WI38 (cell line): ENCODE measurements around the gene ZNF227.

Experiments used
- H3K4me3 ChIP-seq: 2 replicates; pipeline ENCODE4 v1.5.1; 2011; ENCODE audit warnings: low read depth, mild to moderate bottlenecking, control low read depth, low read length
- TF ChIP-seq, protein P1 (sequence below): IDR thresholded peaks from 2 replicates; pipeline ENCODE4 v1.5.1; 2012; ENCODE audit warnings: low read depth, mild to moderate bottlenecking, control low read depth, low read length

Gene ZNF227

DNA sequence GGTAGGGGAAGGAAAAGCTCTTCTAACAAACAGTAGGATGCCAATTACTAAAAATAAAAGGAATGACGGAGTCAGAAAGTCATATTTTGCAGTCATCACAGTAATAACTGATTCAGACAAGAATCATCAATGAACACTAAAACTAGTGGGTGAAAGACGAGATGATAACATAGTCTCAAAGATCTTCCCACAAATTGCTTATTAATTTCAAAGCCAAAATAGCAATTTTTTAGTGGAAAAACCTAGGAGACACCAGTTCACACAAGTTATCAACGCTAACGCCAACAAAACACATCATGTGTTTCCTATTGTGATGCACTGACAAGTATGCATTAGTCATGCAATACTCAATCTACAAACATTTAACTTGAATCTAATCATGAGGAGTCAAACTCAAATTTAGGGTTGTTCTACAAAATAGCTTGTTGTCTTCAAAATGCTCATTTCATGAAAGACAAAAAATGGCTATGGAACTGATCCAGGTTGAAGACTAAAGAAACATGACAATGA, 65.9 kb downstream of the ZNF227 start:
- no peak overlapping the region for H3K4me3 ChIP-seq
- TF ChIP-seq, protein P1, sequence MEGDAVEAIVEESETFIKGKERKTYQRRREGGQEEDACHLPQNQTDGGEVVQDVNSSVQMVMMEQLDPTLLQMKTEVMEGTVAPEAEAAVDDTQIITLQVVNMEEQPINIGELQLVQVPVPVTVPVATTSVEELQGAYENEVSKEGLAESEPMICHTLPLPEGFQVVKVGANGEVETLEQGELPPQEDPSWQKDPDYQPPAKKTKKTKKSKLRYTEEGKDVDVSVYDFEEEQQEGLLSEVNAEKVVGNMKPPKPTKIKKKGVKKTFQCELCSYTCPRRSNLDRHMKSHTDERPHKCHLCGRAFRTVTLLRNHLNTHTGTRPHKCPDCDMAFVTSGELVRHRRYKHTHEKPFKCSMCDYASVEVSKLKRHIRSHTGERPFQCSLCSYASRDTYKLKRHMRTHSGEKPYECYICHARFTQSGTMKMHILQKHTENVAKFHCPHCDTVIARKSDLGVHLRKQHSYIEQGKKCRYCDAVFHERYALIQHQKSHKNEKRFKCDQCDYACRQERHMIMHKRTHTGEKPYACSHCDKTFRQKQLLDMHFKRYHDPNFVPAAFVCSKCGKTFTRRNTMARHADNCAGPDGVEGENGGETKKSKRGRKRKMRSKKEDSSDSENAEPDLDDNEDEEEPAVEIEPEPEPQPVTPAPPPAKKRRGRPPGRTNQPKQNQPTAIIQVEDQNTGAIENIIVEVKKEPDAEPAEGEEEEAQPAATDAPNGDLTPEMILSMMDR = no peak

DNA sequence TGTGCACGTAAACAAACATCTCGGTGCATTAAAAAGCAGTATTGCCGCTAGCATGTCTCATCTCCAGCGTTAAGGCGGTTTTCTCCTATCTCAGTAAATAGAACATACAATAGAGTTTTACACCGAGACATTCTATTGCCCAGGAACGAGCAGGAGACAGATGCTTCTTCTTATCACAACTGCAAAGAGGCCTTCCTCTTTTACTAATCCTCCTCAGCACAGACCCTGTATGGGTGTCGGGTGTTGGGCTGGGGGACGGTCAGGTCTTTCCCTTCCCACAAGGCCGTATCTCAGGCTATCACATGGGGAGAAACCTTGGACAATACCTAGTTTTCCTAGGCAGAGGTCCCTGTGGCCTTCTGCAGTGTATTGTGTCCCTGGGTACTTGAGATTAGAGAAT, 68.6 kb downstream of the ZNF227 start:
- TF ChIP-seq, protein P1 = no peak
- no peak overlapping the region for H3K4me3 ChIP-seq

DNA sequence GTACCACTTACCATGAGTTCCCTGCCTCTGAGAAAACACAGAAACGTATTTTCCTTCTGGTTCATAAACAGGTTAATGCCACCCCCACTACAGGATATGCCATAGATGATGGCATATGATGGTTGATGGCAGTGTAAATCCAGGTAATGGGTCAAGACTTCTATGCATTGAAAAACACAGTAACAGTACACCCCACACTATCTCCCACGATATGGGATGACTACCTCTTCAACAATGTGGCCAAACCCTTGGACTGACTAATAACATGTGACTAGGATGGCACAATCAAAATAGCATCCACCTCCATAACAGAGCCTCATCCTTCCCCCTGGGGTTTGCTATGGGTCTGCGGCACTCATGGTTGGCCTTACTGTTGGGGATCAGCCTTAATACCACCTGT, 70.5 kb downstream of the ZNF227 start:
- TF ChIP-seq, protein P1 = no peak
- no peak overlapping the region for H3K4me3 ChIP-seq

DNA sequence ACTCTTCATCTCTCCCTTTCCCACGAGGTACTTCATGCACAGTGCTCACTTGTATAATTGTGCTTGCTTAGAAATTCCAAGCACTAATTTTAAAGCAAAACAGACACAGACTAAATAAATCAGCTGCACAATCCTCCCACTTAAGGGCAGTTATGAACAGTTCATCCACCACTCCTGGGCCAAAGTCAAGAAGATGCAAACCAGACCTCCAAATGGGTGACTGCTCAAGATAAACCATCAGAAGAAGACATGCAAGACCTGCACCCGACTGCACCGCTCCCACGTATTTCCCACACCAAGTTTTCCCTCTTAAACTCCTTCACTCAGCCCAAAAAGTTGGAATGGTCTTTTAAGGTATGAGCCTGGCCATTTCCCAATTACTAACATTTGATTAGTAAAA, 72.6 kb downstream of the ZNF227 start:
- TF ChIP-seq, protein P1 = no peak
- H3K4me3 ChIP-seq = no peak overlapping the region
